Myometrial cell (primary cell): ENCODE results near the gene FRMD4A. TPM values are rescaled to one million over a fixed set of nuclear protein-coding genes. Genes with fewer than 3 reads are reported as not detected.

Experiments
- total RNA-seq: library from RNA; depleted of rRNA; stranded (reverse); fragments of >200 nt; gene quantifications from 2 replicates; pipeline ENCODE4 v1.2.3, GENCODE V29; 2015

The FRMD4A gene
- 30.6 and 31.0 TPM in 2 replicates for total RNA-seq

DNA sequence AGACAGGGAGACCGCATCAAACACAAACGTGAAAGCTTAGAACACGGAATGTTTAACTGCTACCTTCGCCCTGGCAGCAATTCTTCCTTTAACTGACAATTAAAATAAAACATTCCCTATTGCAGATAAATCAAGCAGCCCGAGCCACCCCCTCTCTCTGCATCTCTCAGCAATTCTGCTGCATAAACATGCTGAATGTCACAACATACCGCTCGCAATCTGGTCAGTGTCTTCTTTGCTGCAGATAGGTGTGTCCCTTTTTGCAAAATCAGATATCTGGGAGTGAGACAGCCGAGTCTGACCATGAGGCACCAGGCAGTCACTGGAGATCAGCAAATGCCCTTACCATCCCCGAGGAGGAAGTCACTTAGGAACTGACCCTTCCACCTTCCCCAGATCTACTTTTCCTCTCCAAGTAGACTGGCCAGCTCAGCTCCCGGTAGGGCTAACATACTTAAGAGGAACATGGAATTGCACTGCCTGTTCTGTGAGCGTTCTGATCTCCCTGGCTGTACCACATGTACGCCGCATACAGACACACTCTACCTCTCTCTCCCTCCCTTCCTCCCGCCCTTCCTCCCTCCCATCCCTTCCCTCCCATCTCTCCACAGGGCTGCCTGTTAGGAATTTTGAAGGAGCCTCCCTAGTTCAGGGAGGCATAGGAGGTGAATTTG is at the start of gene FRMD4A:
Gene FRMD4A (minus strand): TSS at position 537 of the 674 bp plus-strand sequence.

